SK-N-MC (cell line): ENCODE measurements around the gene RGR.

Source experiments
- EZH2 ChIP-seq: fragments of 200-600 bp; sonication (generic); IDR thresholded peaks from one replicate; pipeline ENCODE4 v1.6.1; 2017; ENCODE audit warnings: antibody characterized with exemption
- FOXP2 ChIP-seq: optimal IDR thresholded peaks from 2 replicates; pipeline ENCODE3; 2011; ENCODE audit warnings: mild to moderate bottlenecking, moderate library complexity; ENCODE audit not compliant: insufficient read depth; ENCODE audit errors: extremely low read length, control extremely low read depth
- POLR2AphosphoS5 ChIP-seq: IDR thresholded peaks from 2 replicates; pipeline ENCODE4 v1.6.1; 2012; ENCODE audit warnings: mild to moderate bottlenecking, low read depth, low read length, borderline replicate concordance

- no peak for TF ChIP-seq EZH2
- TF ChIP-seq POLR2AphosphoS5, result no peak
- TF ChIP-seq FOXP2, result no peak
Measured at GRCh38 chr10:84227810-84228209, 17.0 kb upstream of the RGR start.
